DMS 273 treated with DMSO at 0.1 percent for 48 hours (cell line): ENCODE data around the gene TESMIN.
A peak's percentile ranks its signal among the peaks of the same experiment; 100 is the strongest.

Source experiments
- DNase-seq: peaks from one replicate; lab custom pipeline; 2025; lab: John Stamatoyannopoulos, UW

The TESMIN gene

GRCh38 chr11:68683121-68683520, 68.2 kb downstream of the TESMIN start:
- DNase-seq, result no peak

DNA sequence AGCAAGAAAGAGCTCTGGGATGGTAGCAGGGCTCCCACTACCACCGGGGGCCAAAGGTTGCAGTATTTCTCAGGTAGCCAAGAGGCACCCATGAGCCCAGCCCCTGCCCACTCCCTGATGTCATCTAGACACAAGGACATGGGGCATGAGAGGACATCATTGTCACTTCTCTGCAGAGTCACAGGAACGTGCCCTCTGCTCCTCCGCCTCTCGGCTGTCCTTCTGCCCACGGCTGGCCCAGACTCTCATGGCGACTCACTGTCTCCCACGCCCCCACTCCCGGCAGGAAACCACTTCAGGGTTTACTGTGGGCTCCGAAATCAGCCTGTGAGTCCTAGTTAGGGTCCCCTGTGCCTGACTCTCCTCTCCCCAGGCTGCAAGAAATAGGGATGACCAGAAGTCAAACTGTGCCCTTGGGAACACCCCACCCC, 68.8 kb downstream of the TESMIN start:
- DNase-seq, result no peak

- DNase-seq, result no peak
These were observed 70.6 kb downstream of the TESMIN start for GRCh38 chr11:68680541-68681231.

- DNase-seq, result no peak
These were observed 73.3 kb downstream of the TESMIN start for GRCh38 chr11:68678031-68678441.

DNA sequence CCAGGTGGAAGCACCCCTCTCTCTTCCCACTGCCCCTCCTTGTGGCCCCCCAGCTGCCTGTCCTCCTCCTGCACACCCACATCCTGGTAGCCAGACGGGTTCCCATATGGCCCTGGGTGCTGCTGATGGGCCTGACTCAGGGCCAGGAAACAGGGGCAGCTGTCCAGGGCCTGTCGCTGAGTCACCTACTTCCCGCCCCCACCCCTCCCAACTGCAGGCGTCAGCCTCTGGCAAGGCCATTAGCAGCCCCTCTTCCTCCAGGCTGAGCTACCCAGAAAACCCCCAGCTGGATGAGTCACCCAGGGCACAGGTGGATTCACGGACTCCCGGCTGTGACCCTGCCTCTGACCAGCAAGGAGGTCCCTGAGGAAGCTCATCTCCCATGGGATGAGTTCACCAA, 73.9 kb downstream of the TESMIN start:
- peak; percentile 19 for DNase-seq

DNA sequence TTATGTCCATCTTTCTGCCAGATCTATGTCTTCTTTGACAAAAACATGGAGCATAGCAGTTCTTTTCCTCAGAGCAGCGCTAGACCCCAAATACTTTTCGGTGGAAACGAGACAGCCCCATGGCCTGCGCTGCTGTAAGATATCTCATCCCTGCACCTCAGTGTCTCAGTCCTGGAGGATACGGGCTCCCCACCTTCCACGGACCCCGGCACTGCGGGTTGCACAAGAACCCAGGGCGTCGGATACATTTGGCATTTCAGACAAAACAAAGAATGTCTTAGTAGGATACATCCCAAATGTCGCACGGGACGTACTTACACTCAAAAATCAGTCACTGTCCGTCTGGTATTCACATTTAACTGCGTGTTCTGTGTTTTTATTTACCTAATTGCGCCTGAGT, 76.9 kb downstream of the TESMIN start:
- no peak for DNase-seq

DNA sequence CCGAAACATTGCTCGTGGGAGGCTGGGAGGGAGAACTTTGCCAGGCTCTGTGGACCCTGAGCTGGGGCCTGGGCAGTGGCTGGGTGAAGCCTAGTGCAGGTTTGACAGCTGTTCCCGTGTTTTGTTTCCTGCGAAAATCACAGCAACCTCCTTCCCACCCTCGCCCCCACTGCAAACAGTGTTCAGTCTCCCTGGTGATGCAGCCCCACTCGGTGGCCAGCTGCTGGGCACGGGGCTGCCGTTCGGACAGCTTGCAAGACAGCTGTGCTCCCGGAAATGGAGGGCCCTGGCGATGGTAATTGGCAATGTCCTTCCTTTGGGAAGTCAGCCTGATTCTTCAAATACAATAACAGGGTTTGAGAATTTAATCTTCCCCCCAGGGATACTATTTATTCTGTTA, 77.3 kb downstream of the TESMIN start:
- no peak for DNase-seq

- DNase-seq, result no peak
These were observed 77.9 kb downstream of the TESMIN start for GRCh38 chr11:68673306-68673945.

GRCh38 chr11:68670208-68670992, 80.9 kb downstream of the TESMIN start:
- DNase-seq, result no peak

- DNase-seq, result no peak
These were observed 81.8 kb downstream of the TESMIN start for GRCh38 chr11:68669301-68670090.

GRCh38 chr11:68667511-68668500, 83.5 kb downstream of the TESMIN start:
- DNase-seq, result no peak

DNA sequence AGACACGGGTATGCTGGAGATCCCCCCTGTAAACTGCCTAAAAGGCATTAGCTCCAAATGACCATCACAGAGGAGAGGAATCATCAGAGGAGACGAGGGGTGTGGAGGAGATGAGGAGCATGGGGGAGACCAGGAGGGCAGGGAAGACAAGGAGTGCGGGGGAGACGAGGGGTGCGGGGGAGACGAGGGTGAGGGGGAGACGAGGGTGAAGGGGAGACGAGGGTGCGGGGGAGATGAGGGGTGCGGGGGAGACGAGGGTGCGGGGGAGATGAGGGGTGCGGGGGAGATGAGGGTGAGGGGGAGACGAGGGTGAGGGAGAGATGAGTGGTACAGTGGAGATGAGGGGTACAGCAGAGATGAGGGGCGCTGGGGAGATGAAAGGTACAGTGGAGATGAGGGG, 84.5 kb downstream of the TESMIN start:
- DNase-seq, result no peak

DNA sequence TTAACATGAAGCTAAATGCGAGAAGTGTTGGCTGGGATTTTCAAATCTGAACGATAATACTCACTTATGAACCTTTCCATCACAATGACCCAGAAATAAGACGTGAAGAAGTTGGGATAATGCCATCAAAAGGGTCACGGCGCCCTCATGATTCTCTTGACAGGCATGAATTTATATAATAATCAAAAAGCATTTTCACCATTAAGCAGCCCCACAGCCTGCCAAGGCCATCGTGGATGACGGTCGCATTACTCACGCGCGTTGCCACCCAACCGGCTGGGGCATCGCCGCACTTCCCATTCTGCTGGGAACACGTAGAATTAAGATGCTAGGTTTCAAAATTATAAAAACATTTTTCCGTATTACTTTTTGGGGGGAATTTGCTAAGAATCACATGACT, 85.9 kb downstream of the TESMIN start:
- DNase-seq, result no peak

GRCh38 chr11:68664906-68665305, 86.4 kb downstream of the TESMIN start:
- DNase-seq, result no peak

- DNase-seq, result no peak
These were observed 87.2 kb downstream of the TESMIN start for GRCh38 chr11:68664141-68664540.

DNA sequence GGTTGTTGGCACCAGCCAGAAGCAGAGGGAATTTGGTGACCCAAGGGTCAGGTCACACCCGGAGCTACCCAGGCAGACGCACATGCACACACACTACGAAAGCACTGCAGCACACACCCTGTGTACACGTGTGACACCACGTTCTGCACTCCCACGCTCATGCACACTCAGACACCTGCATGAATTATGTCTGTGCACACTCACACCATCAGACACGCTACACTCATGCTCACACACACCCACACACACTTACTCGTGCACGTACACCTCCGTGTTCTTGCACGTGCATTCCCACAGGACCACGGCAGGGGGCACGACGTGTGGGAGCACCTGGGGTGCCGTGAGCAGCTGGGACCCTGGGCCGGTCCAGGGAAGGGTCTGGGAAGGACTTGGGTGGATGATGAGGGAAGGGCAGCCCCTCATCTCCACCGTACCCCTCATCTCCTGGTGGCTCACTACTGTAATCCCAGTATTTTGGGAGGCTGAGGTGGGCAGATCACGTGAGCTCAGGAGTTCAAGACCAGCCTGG, 87.8 kb downstream of the TESMIN start:
- no peak for DNase-seq

GRCh38 chr11:68661697-68662603, 89.4 kb downstream of the TESMIN start:
- no peak for DNase-seq

- no peak for DNase-seq
These were observed 90.3 kb downstream of the TESMIN start for GRCh38 chr11:68661014-68661413.

- no peak for DNase-seq
These were observed 91.1 kb downstream of the TESMIN start for GRCh38 chr11:68660066-68660810.
